GM12878 (cell line): ENCODE results near the gene AP5Z1. TPM values are rescaled to one million over a fixed set of nuclear protein-coding genes. Genes with fewer than 3 reads are reported as not detected.
"Not testable (repeated sequence)": the region's sequence is repeated elsewhere in the genome, so short reads cannot be mapped to it uniquely, and the experiment has no call there.

ENCODE experiments used
- ATAC-seq: fragments of 200-7000 bp; cut with Tn5 transposase; 3 replicates; pipeline ENCODE4 v1.9.1; 2020; ENCODE audit warnings: mild to moderate bottlenecking, moderate library complexity
- BruUV-seq: library from RNA; stranded (reverse); fragments of 400-500 nt; replicated peaks from 2 replicates; lab custom pipeline; 2021; lab: Mats Ljungman, UMichigan
- CTCF ChIA-PET: fragments of 300-600 bp; sonication (Branson Sonifier 250); formaldehyde crosslinking; extraction: SDS; loops from one replicate; lab custom pipeline; 2021; ENCODE audit warnings: inconsistent platforms; lab: Yijun Ruan, JAX
- POLR2A ChIA-PET: fragments of 350-600 bp; formaldehyde crosslinking; extraction: SDS; loops from one replicate; lab custom pipeline; 2021; ENCODE audit warnings: inconsistent platforms; lab: Charles Lee
- RAD21 ChIA-PET: fragments of 300-600 bp; sonication (Branson Sonifier 250); formaldehyde crosslinking; loops from one replicate; lab custom pipeline; 2023; ENCODE audit warnings: antibody characterized with exemption; ENCODE audit not compliant: unreplicated experiment; lab: Charles Lee
- SMC1A ChIA-PET: fragments of 300-600 bp; sonication (Branson Sonifier 250); formaldehyde crosslinking; loops from one replicate; lab custom pipeline; 2023; ENCODE audit not compliant: unreplicated experiment, uncharacterized antibody; lab: Charles Lee
- DNase-seq: peaks from one replicate; pipeline ENCODE4 v3.0.0-alpha.2; 2011; ENCODE audit warnings: low read depth, low spot score
- FAIRE-seq: peaks from 3 replicates; lab custom pipeline; 2011; peaks lifted over from hg19 to GRCh38; lab: Jason Lieb, UNC
- H2AFZ ChIP-seq: 2 replicates; pipeline ENCODE4 v1.6.0; 2011; ENCODE audit warnings: low read depth, low read length, control low read depth; ENCODE audit not compliant: control insufficient read depth
- H3K27ac ChIP-seq: 2 replicates; pipeline ENCODE4 v1.5.1; 2011; ENCODE audit warnings: control low read depth; ENCODE audit not compliant: control insufficient read depth, insufficient read depth
- H3K27me3 ChIP-seq, 2 experiments: replicated peaks in 1 of 2; 2 replicates each; pipeline versions ENCODE4 v1.6.0 to v1.6.1; 2011; ENCODE audit warnings: low read length in 1 of 2; ENCODE audit not compliant: control insufficient read depth in 2 of 2, insufficient read depth in 2 of 2
- H3K36me3 ChIP-seq, 2 experiments: 2 replicates each; pipeline ENCODE4 v1.5.1; 2011; ENCODE audit warnings: low read length in 1 of 2; ENCODE audit not compliant: control insufficient read depth in 2 of 2, insufficient read depth in 2 of 2
- H3K4me1 ChIP-seq: 2 replicates; pipeline ENCODE4 v1.6.1; 2011; ENCODE audit warnings: mild to moderate bottlenecking, low read length, moderate library complexity, mixed read lengths; ENCODE audit not compliant: control insufficient read depth, insufficient read depth
- H3K4me2 ChIP-seq: 2 replicates; pipeline ENCODE4 v1.6.0; 2011; ENCODE audit warnings: control low read depth; ENCODE audit not compliant: control insufficient read depth, insufficient read depth
- H3K4me3 ChIP-seq: fragments of 200-600 bp; sonication (generic); 2 replicates; pipeline ENCODE4 v1.5.1; 2016
- H3K79me2 ChIP-seq: 2 replicates; pipeline ENCODE4 v1.6.0; 2011; ENCODE audit warnings: low read length; ENCODE audit not compliant: control insufficient read depth, insufficient read depth
- H3K9ac ChIP-seq: 2 replicates; pipeline ENCODE4 v1.8.0; 2011; ENCODE audit warnings: low read length, control low read depth, mixed read lengths; ENCODE audit not compliant: control insufficient read depth, insufficient read depth
- H3K9me3 ChIP-seq: replicated peaks from 3 replicates; pipeline ENCODE4 v1.5.1; 2011; ENCODE audit warnings: mild to moderate bottlenecking, low read length; ENCODE audit not compliant: control insufficient read depth, insufficient read depth
- H4K20me1 ChIP-seq: 2 replicates; pipeline ENCODE4 v1.6.0; 2011; ENCODE audit not compliant: control insufficient read depth, insufficient read depth
- WGBS: methylation state at CpG from one replicate; pipeline ENCODE4 v1.1.6; 2016; ENCODE audit warnings: low lambda C conversion rate; ENCODE audit not compliant: insufficient replicate concordance, insufficient coverage; ENCODE audit errors: missing lambda C conversion rate; 5-methylcytosine and 5-hydroxymethylcytosine counted together
- in situ Hi-C: fragments of 300-500 bp; cut with MboI; formaldehyde crosslinking; loops from 9 replicates; pipeline ENCODE4 v1.14.3; 2018; ENCODE audit warnings: mixed read lengths
- intact Hi-C: fragments of 100-400 bp; cut with micrococcal nuclease; formaldehyde crosslinking; loops from one replicate; pipeline ENCODE4 v1.14.2; 2022; ENCODE audit not compliant: unreplicated experiment
- polyA plus RNA-seq, 11 experiments: library from polyadenylated mRNA; depleted of rRNA in 4 of 11; unstranded in 6 of 11; stranded (reverse) in 5 of 11; fragments of >200 nt; fragmentation: Nextera tagmentation in 4 of 11; fragmentation: Illumina TruSeq in 1 of 11; extraction: Ambion mirVana in 4 of 11; extraction: Trizol in 1 of 11; gene quantifications; 1 replicate in 1 of 11; 2 replicates in 10 of 11; pipeline versions ENCODE4 v1.2.1 to v1.2.3, GENCODE V29; 2011 to 2016; ENCODE audit warnings: inconsistent platforms in 2 of 11, missing spikeins in 2 of 11, low read depth in 1 of 11
- total RNA-seq, 4 experiments: library from RNA; depleted of rRNA in 3 of 4; stranded (reverse); fragments of >200 nt in 3 of 4; fragmentation: Illumina TruSeq in 1 of 4; extraction: Trizol in 1 of 4; gene quantifications; 2 replicates each; pipeline versions ENCODE4 v1.2.1 to v1.2.3, GENCODE V29; 2013 to 2021

AP5Z1 gene
- total and polyA plus RNA-seq, 10 of the 15 experiments (the other 5 are each of a cell fraction or from before 2014, with no cell fraction given), result 0.37 to 43.4 (median 19.4) TPM

DNA sequence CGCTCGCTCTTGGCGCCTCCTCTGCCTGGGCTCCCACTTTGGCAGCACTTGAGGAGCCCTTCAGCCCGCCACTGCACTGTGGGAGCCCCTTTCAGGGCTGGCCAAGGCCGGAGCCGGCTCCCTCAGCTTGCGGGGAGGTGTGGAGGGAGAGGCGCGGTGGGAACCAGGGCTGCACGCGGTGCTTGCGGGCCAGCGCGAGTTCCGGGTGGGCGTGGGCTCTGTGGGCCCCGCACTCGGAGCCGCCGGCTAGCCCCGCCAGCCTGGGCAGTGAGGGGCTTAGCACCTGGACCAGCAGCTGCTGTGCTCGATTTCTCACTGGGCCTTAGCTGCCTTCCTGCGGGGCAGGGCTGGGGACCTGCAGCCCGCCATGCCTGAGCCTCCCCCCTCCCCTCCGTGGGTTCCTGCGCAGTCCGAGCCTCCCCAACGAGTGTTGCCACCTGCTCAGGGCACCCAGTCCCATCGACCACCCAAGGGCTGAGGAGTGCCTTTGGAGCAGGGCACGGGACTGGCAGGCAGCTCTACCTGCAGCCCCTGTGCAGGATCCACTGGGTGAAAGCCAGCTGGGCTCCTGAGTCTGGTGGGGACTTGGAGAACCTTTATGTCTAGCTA is 18.1 kb downstream of the AP5Z1 start:
- RAD21 ChIA-PET, H3K4me2 ChIP-seq, H3K4me3 ChIP-seq, FAIRE-seq, H3K79me2 ChIP-seq, BruUV-seq, POLR2A ChIA-PET, H2AFZ ChIP-seq, H3K4me1 ChIP-seq, H3K9ac ChIP-seq, ATAC-seq, in situ Hi-C loops, H3K27me3 ChIP-seq, H3K27ac ChIP-seq, H3K9me3 ChIP-seq, H4K20me1 ChIP-seq, DNase-seq: not testable (repeated sequence)
- intact Hi-C loops, result loop anchor here (10.0 kb wide), 1 partner anchor 181 kb away; no protein-coding TSS in a partner anchor
- ChIA-PET CTCF (interaction anchor here (0.6 to 2.8 kb wide), 3 partner anchors 18 to 325 kb away, joined by 4 to 12 read pairs (median 5); partner anchors contain the start of gene AP5Z1), SMC1A (interaction anchor here (1.2 kb wide), 1 partner anchor 60 kb away, joined by 3 read pairs; no protein-coding TSS in a partner anchor)
- peaks cover 0 to 16% of the 10 kb centered on the region in 2 experiments; a peak in 2 of 4 replicates for H3K36me3 ChIP-seq
- 95% methylated on average over 20 of the region's 30 CpGs for WGBS

DNA sequence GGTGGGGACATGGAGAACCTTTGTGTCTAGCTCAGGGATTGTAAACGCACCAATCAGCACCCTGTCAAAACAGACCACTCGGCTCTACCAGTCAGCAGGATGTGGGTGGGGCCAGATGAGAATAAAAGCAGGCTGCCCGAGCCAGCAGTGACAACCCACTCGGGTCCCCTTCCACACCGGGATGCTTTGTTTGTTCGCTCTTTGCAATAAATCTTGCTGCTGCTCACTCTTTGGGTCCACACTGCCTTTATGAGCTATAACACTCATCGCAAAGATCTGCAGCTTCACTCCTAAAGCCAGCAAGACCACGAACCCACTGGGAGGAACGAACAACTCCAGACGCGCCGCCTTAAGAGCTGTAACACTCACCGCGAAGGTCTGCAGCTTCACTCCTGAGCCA is 18.7 kb downstream of the AP5Z1 start:
- BruUV-seq, H3K79me2 ChIP-seq, H3K4me2 ChIP-seq, H3K9ac ChIP-seq, H3K27ac ChIP-seq, H2AFZ ChIP-seq, H4K20me1 ChIP-seq, FAIRE-seq, in situ Hi-C loops, H3K9me3 ChIP-seq, H3K4me1 ChIP-seq, H3K27me3 ChIP-seq, RAD21 ChIA-PET, DNase-seq, H3K4me3 ChIP-seq, ATAC-seq: not testable (repeated sequence)
- intact Hi-C loops, result loop anchor here (10.0 kb wide), 1 partner anchor 181 kb away; no protein-coding TSS in a partner anchor
- ChIA-PET POLR2A (interaction anchor here (0.6 kb wide), 1 partner anchor 88 kb away, joined by 4 read pairs; no protein-coding TSS in a partner anchor), CTCF (interaction anchor here (2.8 kb wide), 1 partner anchor 291 kb away, joined by 12 read pairs; no protein-coding TSS in a partner anchor), SMC1A (interaction anchor here (1.2 kb wide), 1 partner anchor 61 kb away, joined by 3 read pairs; no protein-coding TSS in a partner anchor)
- 88% methylated on average over 12 of the region's 14 CpGs for WGBS
- H3K36me3 ChIP-seq, result peaks cover 0 to 13% of the 10 kb centered on the region in 2 experiments; a peak in 2 of 4 replicates
